Mesothelial cell of epicardium (in vitro differentiated cells): ENCODE data around the gene SALL4. TPM values are rescaled to one million over a fixed set of nuclear protein-coding genes. Genes with fewer than 3 reads are reported as not detected.

ENCODE experiments used
- DNase-seq, 2 experiments: peaks; one replicate each; pipeline ENCODE4 v3.0.0; 2021; ENCODE audit warnings: low spot score in 2 of 2; ENCODE audit not compliant: unreplicated experiment in 2 of 2
- H3K27ac Mint-ChIP-seq: 2 replicates; pipeline ENCODE4 v1.8.0; 2021; ENCODE audit warnings: mixed read lengths
- H3K27me3 Mint-ChIP-seq: 2 replicates; pipeline ENCODE4 v1.8.0; 2021; ENCODE audit warnings: low read depth, mixed read lengths
- H3K36me3 Mint-ChIP-seq: 2 replicates; pipeline ENCODE4 v1.8.0; 2021; ENCODE audit warnings: mixed read lengths
- H3K4me1 Mint-ChIP-seq: 2 replicates; pipeline ENCODE4 v1.8.0; 2021; ENCODE audit warnings: mixed read lengths
- H3K4me3 Mint-ChIP-seq: 2 replicates; pipeline ENCODE4 v1.8.0; 2021; ENCODE audit warnings: mild to moderate bottlenecking, moderate library complexity, mixed read lengths
- H3K9me3 Mint-ChIP-seq: 2 replicates; pipeline ENCODE4 v1.8.0; 2021; ENCODE audit warnings: mixed read lengths
- total RNA-seq: library from RNA; stranded (reverse); gene quantifications from 3 replicates; pipeline ENCODE4 v1.2.1, GENCODE V29; 2021
- TF ChIP-seq, protein P1 (sequence below): fragments of 200-600 bp; sonication (generic); IDR thresholded peaks from one replicate; pipeline ENCODE4 v1.5.0; 2021; ENCODE audit warnings: antibody characterized with exemption; ENCODE audit not compliant: unreplicated experiment

Gene SALL4
- total RNA-seq, 1 donor from 2014 or later: 20.5 TPM

DNA sequence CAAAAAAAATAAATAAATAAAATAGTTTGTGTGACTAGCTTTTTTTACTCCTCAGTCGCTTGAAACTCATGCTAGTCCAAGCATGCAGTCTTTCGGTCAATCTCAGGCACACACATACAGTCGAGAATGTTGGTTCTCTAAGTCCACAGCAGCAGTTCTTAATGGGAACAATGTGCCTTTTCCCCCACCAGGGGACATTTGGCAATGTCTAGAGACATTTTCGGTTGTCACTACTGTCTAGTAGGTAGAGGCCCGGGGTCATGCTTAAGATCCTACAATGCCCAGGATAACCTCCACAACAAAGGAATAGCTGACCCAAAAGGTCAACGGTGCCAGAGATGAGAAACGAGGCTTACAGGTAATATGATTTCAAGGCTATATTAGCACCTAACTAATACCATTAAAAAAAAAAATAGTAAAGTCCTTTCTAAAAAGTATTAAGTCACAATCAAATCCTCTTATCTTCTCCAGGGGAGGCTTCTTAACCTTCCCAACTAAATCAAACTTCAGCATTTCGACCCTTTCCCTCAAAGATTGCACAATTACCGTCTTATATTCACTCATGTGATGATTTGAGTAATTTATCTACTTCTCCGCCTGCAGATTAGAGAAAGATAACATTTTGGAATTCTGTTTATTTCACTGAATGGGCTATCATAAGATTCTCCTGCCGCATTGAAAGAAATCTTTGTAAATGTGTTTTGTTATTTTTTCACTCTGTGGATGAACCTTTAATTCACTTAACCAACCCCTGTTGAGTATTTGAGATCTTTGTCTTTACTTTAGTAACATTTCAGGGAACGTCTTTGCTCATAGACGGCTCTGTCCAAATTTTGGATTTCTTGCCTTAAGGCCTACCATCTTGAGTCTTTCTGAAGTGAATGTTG is 8.1 kb upstream of the SALL4 start:
- Mint-ChIP-seq H3K27ac (peak overlapping the region; percentile 19), H3K4me1 (peaks cover 21% of the 10 kb centered on the region), H3K27me3 (peaks cover 4% of the 10 kb centered on the region), H3K9me3 (no peaks in the 10 kb centered on the region), H3K36me3 (no peaks in the 10 kb centered on the region), H3K4me3 (no peak overlapping the region)
- DNase-seq: no peak
- TF ChIP-seq, protein P1, sequence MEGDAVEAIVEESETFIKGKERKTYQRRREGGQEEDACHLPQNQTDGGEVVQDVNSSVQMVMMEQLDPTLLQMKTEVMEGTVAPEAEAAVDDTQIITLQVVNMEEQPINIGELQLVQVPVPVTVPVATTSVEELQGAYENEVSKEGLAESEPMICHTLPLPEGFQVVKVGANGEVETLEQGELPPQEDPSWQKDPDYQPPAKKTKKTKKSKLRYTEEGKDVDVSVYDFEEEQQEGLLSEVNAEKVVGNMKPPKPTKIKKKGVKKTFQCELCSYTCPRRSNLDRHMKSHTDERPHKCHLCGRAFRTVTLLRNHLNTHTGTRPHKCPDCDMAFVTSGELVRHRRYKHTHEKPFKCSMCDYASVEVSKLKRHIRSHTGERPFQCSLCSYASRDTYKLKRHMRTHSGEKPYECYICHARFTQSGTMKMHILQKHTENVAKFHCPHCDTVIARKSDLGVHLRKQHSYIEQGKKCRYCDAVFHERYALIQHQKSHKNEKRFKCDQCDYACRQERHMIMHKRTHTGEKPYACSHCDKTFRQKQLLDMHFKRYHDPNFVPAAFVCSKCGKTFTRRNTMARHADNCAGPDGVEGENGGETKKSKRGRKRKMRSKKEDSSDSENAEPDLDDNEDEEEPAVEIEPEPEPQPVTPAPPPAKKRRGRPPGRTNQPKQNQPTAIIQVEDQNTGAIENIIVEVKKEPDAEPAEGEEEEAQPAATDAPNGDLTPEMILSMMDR: no peak

DNA sequence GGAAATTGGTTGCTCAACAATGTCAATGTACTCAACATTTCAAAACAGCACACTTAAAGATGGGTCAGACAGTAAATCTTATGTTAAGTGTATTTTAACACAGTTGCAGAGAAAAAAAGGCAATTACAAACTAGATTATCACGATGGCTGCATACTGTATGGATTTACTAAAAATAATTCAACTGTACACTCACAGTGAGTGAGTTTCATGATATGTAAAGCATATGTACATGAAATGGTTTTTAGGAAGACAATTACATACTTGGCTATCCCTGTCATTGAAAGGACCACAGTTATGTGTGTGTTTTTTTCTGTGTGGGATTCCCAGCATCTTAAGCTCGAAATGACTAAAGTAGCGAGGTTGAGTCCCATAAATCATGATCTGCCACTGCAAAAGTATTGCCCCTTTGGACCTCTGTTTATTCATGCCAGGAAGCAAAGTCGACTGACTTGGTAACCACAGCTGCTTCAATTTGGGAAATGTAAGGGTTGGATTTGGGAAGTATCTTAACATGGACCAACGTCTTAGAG is 5.5 kb upstream of the SALL4 start:
- TF ChIP-seq, protein P1: no peak
- Mint-ChIP-seq H3K4me3 (no peak overlapping the region), H3K4me1 (peaks cover 25% of the 10 kb centered on the region), H3K27me3 (peaks cover 1% of the 10 kb centered on the region), H3K9me3 (no peaks in the 10 kb centered on the region), H3K36me3 (no peaks in the 10 kb centered on the region), H3K27ac (no peak overlapping the region)
- no peak for DNase-seq

DNA sequence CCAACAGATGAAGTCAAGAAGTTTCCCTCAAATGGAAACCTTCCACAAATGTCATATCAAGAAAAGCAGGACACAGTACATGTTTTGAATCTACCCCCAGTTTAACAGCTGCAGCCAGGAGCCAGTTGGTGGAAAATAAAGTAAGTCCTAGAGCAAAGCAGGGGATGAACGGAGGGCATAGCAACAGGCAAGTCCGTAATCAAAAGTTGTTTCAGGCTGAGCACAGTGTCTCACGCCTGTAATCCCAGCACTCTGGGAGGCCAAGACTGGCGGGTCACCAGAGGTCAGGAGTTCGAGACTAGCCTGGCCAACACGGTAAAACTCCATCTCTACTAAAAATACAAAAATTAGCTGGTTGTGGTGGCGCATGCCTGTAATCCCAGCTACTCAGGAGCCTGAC is 2.4 kb upstream of the SALL4 start:
- DNase-seq: no peak
- Mint-ChIP-seq H3K4me3 (no peak overlapping the region), H3K27ac (no peak overlapping the region), H3K27me3 (no peaks in the 10 kb centered on the region), H3K9me3 (no peaks in the 10 kb centered on the region), H3K36me3 (no peaks in the 10 kb centered on the region), H3K4me1 (peaks cover 20% of the 10 kb centered on the region)
- TF ChIP-seq, protein P1: no peak

DNA sequence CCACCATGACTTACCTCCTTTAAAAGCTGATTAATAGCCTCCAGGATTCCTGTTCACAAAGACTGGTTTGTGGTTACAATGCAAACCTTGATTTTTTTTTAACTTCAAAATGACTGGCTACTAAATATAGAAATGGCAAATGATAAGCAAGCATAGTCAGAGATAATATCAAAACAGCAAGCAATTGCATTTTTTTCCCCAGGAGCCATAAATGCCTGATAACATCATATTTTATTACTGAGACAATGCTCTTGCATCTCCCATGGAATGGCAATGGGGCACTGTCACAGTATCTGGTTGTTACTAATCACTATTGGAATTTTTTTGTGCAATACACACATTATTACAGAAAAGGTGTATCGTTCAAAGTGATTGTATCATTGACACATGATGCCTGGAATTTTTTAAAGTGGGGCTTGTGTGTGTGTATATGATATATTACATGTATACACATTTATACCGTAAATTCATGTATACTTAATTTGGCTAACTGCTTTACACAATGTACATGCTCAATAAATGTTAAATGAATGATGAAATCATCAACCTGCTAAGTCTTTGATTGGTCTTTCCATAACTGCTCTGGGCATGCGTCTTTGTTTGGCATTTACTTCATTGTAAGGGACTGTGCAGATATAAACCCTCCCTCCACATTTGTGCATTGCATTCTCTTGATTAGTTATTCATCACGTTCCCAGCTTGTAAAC is 980 bp upstream of the SALL4 start:
- no peaks in the 10 kb centered on the region for H3K9me3 Mint-ChIP-seq
- no peaks in the 10 kb centered on the region for H3K36me3 Mint-ChIP-seq
- peak overlapping the region; percentile 36 for H3K27ac Mint-ChIP-seq
- H3K4me3 Mint-ChIP-seq: peak overlapping the region; percentile 89
- TF ChIP-seq, protein P1: no peak
- no peaks in the 10 kb centered on the region for H3K27me3 Mint-ChIP-seq
- H3K4me1 Mint-ChIP-seq: peaks cover 34% of the 10 kb centered on the region
- no peak for DNase-seq

DNA sequence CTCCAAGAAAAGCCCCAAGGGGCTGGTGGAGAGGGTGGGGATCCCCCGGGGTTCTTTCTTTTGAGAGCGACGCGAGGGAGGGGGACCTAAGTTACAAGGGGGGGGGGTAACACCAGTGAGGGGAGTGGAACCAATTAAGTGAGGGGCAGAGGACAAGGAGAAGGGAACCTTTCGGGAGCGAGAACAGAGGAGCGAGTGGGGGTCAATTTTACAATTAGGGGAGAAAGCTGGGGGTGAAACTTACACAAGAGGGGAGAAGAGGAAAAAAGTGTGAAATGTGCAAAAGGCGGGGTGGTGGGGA is 548 bp downstream of the SALL4 start:
- Mint-ChIP-seq H3K4me1 (peaks cover 47% of the 10 kb centered on the region), H3K27ac (peak overlapping the region; percentile 16), H3K27me3 (no peaks in the 10 kb centered on the region), H3K36me3 (no peaks in the 10 kb centered on the region), H3K4me3 (peak overlapping the region; percentile 89), H3K9me3 (no peaks in the 10 kb centered on the region)
- TF ChIP-seq, protein P1: no peak
- no peak for DNase-seq
